Fibroblast of mammary gland (primary cell): ENCODE measurements around the gene CEP112.
A peak's percentile ranks its signal among the peaks of the same experiment; 100 is the strongest.

Source experiments
- DNase-seq: peaks from one replicate; pipeline ENCODE4 v3.0.0-alpha.2; 2010; ENCODE audit warnings: low read depth
- H3K4me3 ChIP-seq: 2 replicates; pipeline ENCODE4 v1.5.1; 2011; ENCODE audit warnings: low read depth, mild to moderate bottlenecking, low read length, moderate library complexity; ENCODE audit not compliant: control insufficient read depth
- TF ChIP-seq, protein P1 (sequence below): conservative IDR thresholded peaks from 2 replicates; pipeline ENCODE4 v1.5.1; 2011; ENCODE audit warnings: low read depth, low read length, inconsistent platforms; ENCODE audit not compliant: control insufficient read depth, insufficient read depth

Gene CEP112

DNA sequence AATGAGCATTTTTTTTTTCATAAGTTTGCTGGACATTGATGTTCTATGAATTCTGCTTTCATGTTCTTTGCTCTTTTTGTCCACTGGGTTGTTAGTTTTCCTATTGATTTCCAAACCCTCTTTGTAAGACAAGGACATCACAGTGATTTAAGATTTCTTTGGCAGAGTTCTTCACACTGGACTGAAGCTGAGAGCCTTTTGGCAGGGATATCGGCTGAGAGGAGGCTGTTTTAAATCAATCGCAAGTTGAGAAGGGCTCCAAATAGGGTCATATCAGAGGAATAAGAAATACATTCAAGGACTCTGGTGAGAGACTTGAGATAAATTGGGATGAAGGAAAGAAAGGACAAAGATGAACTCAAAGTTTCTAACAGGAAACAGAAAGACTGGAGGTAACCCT, 464.7 kb downstream of the CEP112 start:
- no peak overlapping the region for H3K4me3 ChIP-seq
- TF ChIP-seq, protein P1, sequence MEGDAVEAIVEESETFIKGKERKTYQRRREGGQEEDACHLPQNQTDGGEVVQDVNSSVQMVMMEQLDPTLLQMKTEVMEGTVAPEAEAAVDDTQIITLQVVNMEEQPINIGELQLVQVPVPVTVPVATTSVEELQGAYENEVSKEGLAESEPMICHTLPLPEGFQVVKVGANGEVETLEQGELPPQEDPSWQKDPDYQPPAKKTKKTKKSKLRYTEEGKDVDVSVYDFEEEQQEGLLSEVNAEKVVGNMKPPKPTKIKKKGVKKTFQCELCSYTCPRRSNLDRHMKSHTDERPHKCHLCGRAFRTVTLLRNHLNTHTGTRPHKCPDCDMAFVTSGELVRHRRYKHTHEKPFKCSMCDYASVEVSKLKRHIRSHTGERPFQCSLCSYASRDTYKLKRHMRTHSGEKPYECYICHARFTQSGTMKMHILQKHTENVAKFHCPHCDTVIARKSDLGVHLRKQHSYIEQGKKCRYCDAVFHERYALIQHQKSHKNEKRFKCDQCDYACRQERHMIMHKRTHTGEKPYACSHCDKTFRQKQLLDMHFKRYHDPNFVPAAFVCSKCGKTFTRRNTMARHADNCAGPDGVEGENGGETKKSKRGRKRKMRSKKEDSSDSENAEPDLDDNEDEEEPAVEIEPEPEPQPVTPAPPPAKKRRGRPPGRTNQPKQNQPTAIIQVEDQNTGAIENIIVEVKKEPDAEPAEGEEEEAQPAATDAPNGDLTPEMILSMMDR, result no peak
- no peak for DNase-seq

DNA sequence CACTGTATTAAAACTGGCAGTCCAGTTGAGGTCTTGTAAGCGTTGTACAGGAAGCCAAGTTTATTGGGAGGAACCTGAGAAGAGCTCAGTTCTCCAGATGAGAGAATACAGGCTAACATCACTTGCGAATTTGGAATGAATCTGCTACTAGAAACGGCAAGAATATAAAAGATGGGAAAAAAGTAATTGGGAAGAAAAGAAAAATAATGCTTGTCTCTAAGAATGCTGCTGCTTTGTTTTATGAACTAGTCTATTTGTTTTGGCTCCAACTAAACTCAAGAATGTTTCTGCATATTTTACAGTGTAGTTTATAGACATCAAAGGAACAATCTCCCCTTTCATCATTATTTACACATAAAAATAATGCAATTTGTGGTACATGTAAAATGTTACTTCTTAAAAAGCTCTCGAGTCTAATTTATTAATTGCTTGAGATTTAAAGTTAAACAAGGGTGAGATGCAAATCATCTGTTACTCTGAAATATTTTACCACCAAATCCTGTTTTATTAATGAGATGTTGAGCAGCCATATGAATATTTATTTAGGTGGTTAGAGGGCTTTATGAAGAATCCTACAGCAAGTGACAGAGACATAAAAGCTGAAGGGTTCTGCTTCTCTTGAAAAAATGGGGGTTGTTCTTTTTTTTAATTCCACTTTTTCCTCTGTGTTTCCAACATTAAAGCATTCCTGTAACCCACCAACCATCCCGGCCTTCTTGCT, 468.3 kb downstream of the CEP112 start:
- no peak overlapping the region for H3K4me3 ChIP-seq
- DNase-seq, result peak; percentile 40
- TF ChIP-seq, protein P1, result no peak

DNA sequence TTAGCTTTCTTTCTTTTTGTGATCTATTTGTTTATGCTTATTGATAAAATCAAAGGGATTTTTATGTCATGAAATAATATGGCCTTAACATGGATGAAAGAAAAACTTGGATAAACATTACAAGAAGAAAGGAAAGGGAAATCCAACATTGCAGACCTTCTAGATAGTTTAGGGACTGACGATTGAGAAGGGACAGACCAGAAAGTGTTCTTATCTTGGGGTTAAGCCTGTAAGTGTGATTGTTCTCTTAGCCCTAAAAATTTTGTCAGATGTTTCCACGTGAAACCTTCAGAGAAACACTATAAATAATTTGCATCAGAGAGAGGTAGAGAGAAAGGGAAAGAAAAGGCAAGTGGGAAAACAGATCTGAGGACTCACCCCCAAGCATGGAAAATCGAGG, 473.3 kb downstream of the CEP112 start:
- no peak for DNase-seq
- TF ChIP-seq, protein P1, result no peak
- no peak overlapping the region for H3K4me3 ChIP-seq

DNA sequence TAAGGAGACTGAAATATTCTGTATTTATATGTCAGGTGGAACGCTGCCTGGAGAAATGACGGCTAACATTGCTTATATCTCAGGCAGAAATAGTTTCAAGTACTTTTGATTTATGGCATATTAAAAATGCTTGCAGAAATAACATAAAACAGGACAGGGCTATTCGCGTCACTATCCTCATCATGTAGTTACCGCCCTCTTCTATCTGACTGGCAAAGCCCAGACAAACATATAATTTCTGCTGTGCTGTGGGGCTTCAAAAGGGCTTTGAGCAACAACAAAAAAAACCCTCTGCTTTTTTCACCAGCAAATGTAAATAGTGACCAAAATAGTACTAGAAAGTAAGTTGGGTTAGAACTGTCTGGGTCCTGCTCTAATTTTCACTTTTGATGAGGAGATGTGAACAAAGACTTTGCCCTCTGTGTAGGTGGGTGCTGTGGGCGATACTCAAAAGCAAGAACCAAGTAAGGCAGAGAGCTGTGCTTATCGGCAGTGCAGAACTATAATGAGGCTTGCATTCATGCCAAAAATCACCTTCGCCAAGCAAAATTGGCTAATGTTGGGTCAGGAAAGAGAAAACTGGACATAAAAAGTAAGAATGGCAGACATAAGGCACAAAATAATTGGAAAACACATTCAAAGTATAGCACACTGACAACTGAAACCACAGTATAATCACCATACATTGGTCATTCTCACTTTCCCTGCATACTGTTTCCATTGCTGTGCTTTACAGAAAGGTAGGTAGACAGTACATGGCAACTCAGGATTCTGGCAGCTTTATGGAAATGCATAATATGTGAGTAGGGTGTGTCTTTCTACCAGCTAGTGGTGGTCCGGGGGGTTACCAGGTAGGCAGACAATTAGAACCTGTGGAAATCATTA, 479.3 kb downstream of the CEP112 start:
- no peak for DNase-seq
- no peak overlapping the region for H3K4me3 ChIP-seq
- TF ChIP-seq, protein P1, result no peak

DNA sequence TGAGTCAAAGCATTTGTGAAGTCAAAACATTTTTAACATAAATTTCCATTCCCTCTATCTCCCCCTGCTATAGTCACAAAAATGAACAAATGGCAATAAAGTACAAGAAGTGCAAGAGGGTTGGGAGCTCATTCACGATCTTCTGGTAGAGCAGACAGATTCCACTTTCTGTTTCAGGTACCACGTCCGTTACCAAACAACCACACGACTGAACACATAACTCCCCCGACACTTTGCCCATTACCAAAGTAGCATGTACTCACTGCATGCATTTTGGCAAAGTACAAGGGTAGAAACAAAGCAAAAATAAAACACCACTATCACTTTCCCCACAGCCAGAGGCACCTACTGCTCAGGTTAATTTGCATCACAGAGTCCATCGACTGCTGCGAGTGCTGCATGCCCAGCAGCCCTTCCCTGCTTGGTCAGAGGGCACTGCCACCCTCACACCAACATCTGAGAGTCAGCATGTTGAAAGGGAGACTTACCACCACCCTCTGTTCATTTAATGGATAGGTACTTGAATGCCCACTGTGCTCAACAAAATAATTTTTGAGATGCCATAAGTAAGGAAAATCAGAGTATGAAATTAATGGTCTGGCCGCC, 480.2 kb downstream of the CEP112 start:
- TF ChIP-seq, protein P1, result no peak
- no peak for DNase-seq
- H3K4me3 ChIP-seq, result no peak overlapping the region

DNA sequence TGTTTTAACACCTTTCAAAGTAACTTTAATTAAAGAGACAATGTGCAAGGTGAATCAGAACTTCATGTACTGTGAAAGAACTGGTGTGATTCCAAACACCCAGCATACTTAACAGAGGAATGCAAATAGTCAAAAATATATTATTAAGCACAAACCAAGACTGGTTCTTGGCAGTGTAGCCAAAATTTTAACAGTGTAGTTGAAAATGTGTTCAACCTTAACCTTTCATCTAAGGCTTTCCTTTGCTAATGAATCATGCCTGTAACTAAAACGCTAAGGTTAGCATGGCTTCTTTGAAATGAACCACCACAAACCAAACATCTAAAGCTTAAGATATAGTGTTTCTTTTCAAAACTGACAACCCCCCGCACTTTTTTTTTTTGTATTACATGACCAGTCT, 484.2 kb downstream of the CEP112 start:
- TF ChIP-seq, protein P1, result no peak
- no peak overlapping the region for H3K4me3 ChIP-seq
- no peak for DNase-seq
